ENCODE data around the gene EPB41L4A.

DNA sequence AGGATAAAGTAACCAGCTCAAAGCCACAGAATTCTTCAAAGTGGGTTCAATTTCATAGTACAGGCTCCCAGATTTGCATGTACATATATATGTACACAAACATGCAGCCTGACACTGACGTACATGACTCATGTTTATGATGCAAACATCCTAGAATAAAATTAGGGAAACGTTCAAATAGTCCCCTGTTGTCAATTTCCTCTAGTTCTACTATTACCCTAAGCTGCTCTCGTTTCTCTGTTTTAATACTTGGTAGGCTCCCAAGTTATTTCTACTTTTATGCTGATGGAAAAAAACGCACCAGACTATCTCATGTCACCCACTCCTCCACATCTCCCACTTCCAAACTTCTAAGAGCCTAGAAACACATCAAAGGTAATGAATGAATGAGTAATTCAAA lies 229.7 kb downstream of the EPB41L4A start:
- TF ChIP-seq, protein P1, sequence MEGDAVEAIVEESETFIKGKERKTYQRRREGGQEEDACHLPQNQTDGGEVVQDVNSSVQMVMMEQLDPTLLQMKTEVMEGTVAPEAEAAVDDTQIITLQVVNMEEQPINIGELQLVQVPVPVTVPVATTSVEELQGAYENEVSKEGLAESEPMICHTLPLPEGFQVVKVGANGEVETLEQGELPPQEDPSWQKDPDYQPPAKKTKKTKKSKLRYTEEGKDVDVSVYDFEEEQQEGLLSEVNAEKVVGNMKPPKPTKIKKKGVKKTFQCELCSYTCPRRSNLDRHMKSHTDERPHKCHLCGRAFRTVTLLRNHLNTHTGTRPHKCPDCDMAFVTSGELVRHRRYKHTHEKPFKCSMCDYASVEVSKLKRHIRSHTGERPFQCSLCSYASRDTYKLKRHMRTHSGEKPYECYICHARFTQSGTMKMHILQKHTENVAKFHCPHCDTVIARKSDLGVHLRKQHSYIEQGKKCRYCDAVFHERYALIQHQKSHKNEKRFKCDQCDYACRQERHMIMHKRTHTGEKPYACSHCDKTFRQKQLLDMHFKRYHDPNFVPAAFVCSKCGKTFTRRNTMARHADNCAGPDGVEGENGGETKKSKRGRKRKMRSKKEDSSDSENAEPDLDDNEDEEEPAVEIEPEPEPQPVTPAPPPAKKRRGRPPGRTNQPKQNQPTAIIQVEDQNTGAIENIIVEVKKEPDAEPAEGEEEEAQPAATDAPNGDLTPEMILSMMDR (IDR thresholded peaks at IDR 0.05): no peak
- no peak for TF ChIP-seq POLR2A (IDR thresholded peaks at IDR 0.05)

Measured in breast epithelium (tissue), 3 donors.